Measurements from ENCODE around the gene EIF5A. TPM values are rescaled to one million over a fixed set of nuclear protein-coding genes. Genes with fewer than 3 reads are reported as not detected.

The EIF5A gene
- polyA plus RNA-seq, 1 donor (not counting 4 experiments of a cell fraction or from before 2014, with no cell fraction given): 948 TPM

DNA sequence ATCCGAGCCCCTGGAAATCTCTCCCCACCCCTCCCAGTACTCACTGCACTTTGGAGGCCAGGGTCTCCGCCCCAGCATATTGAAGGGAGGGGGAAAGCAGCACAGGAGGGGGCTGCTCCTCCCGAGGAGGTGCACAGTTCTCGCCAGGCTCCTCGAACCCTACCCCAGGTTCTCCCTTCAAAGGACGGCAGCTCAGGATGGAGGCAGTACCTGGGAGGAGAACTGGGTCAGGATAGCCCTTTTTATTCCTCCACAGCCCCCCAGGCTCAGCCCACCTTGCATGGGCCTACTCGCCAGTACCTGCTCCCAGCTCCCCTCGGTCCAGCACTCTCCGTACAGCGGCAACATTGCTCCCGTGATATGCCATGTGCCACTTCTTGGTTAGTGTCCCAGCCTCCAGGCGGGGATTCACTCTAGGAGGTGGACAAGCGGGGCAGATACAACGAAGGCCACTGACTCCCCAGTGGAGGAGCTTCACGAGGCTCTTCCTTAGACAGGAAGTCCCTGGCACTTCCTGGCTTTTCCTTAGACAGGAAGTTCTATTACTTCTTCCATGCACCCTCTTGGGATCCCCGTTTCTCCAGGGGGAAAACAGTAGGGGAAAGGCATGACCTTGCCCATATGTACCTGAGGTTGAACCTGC, 9.9 kb downstream of the EIF5A start:
- H3K9me3 ChIP-seq (ENCODE audit: control insufficient read depth, low read depth, low read length): no peaks in the 10 kb centered on the region
- H3K27ac ChIP-seq (ENCODE audit: control insufficient read depth, insufficient read depth, low read length): no peak overlapping the region
- H3K36me3 ChIP-seq (ENCODE audit: control insufficient read depth in 2 of 2, extremely low read depth in 1 of 2, insufficient read depth in 2 of 2, low read length in 2 of 2): peaks cover 31 to 61% of the 10 kb centered on the region in 2 experiments
- H3K27me3 ChIP-seq (ENCODE audit: control insufficient read depth, extremely low read depth, insufficient read depth, low read length): no peaks in the 10 kb centered on the region
- H3K4me3 ChIP-seq (ENCODE audit: control insufficient read depth in 2 of 3, extremely low read depth in 1 of 3, insufficient read depth in 2 of 3, low read depth in 1 of 3, low read length in 3 of 3): no peak overlapping the region
- H3K4me2 ChIP-seq (ENCODE audit: control insufficient read depth, extremely low read depth, insufficient read depth, low read depth, low read length): no peak overlapping the region
- FAIRE-seq: no peak
- peaks cover 19% of the 10 kb centered on the region for H3K79me2 ChIP-seq (ENCODE audit: control insufficient read depth, insufficient read depth, low read length)
- no peak overlapping the region for H3K9ac ChIP-seq (ENCODE audit: control insufficient read depth, extremely low read depth, insufficient read depth, low read length)
- H3K4me1 ChIP-seq (ENCODE audit: control insufficient read depth, extremely low read depth, insufficient read depth, low read length): peaks cover 27% of the 10 kb centered on the region
- H3K9me1 ChIP-seq (ENCODE audit: control insufficient read depth, extremely low read depth, insufficient read depth, low read length): peaks cover 8% of the 10 kb centered on the region
- no peak for DNase-seq (ENCODE audit: low read depth, low spot score)
- TF ChIP-seq, protein P1, sequence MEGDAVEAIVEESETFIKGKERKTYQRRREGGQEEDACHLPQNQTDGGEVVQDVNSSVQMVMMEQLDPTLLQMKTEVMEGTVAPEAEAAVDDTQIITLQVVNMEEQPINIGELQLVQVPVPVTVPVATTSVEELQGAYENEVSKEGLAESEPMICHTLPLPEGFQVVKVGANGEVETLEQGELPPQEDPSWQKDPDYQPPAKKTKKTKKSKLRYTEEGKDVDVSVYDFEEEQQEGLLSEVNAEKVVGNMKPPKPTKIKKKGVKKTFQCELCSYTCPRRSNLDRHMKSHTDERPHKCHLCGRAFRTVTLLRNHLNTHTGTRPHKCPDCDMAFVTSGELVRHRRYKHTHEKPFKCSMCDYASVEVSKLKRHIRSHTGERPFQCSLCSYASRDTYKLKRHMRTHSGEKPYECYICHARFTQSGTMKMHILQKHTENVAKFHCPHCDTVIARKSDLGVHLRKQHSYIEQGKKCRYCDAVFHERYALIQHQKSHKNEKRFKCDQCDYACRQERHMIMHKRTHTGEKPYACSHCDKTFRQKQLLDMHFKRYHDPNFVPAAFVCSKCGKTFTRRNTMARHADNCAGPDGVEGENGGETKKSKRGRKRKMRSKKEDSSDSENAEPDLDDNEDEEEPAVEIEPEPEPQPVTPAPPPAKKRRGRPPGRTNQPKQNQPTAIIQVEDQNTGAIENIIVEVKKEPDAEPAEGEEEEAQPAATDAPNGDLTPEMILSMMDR (optimal IDR thresholded peaks at IDR 0.05 in 1 of 3, IDR thresholded peaks at IDR 0.05 in 1 of 3, conservative IDR thresholded peaks at IDR 0.05 in 1 of 3; ENCODE audit: extremely low read depth in 1 of 3, insufficient read depth in 2 of 3, low read length in 3 of 3): no peak
- TF ChIP-seq EZH2 (IDR thresholded peaks at IDR 0.05; ENCODE audit: low read length): no peak
- peaks cover 18% of the 10 kb centered on the region for H4K20me1 ChIP-seq (ENCODE audit: control insufficient read depth, extremely low read depth, insufficient read depth, low read length)
- no peak overlapping the region for H2AFZ ChIP-seq (ENCODE audit: control insufficient read depth, low read length)
- dilution Hi-C loops (cut with MboI; ENCODE audit: extremely low pct_ligation_motif_present, low sequenced_read_pairs): no loop called here

DNA sequence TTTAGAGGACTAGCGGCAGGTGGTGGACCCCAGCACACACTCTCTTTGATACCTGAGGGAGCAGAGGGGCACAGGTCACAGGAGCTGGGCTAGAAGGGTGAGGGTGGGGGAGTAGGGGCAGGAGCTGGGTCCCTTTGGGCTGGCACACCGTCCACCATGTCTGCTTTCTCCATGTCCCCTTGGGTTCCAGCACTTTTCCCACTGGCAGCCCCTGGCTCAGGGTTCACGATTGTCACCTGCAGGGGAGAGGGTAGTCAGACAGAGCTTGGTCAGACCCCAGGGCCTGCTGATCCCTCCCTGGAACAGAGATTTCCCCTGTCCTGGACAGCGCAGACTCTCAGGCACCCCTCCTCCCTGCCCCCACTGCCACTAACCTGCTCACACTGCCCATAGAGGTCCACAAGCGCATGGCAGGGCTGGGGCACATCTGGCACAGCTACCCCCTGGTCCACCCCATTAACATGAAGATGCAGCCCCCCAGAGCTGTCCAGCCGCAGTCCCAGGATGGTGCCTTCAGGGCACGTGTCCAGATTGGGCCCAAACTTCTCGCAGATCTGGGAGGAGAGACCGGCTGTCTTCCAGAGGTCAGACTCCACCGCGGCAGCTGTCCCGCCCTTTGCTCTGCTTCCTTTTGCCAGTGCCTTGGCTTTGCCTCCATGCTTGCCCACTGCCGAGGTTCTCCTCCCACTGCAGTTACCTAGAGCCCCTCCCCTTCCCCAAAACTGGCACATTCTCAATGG, 10.9 kb downstream of the EIF5A start:
- peaks cover 8% of the 10 kb centered on the region for H4K20me1 ChIP-seq (ENCODE audit: control insufficient read depth, extremely low read depth, insufficient read depth, low read length)
- no peaks in the 10 kb centered on the region for H3K27me3 ChIP-seq (ENCODE audit: control insufficient read depth, extremely low read depth, insufficient read depth, low read length)
- peaks cover 8% of the 10 kb centered on the region for H3K9me1 ChIP-seq (ENCODE audit: control insufficient read depth, extremely low read depth, insufficient read depth, low read length)
- FAIRE-seq: no peak
- dilution Hi-C loops (cut with MboI; ENCODE audit: extremely low pct_ligation_motif_present, low sequenced_read_pairs): no loop called here
- no peak overlapping the region for H3K4me2 ChIP-seq (ENCODE audit: control insufficient read depth, extremely low read depth, insufficient read depth, low read depth, low read length)
- no peak overlapping the region for H3K4me3 ChIP-seq (ENCODE audit: control insufficient read depth in 2 of 3, extremely low read depth in 1 of 3, insufficient read depth in 2 of 3, low read depth in 1 of 3, low read length in 3 of 3)
- H3K9me3 ChIP-seq (ENCODE audit: control insufficient read depth, low read depth, low read length): no peaks in the 10 kb centered on the region
- no peak for DNase-seq (ENCODE audit: low read depth, low spot score)
- peaks cover 31 to 61% of the 10 kb centered on the region in 2 experiments for H3K36me3 ChIP-seq (ENCODE audit: control insufficient read depth in 2 of 2, extremely low read depth in 1 of 2, insufficient read depth in 2 of 2, low read length in 2 of 2)
- H3K27ac ChIP-seq (ENCODE audit: control insufficient read depth, insufficient read depth, low read length): no peak overlapping the region
- H3K9ac ChIP-seq (ENCODE audit: control insufficient read depth, extremely low read depth, insufficient read depth, low read length): no peak overlapping the region
- TF ChIP-seq EZH2 (IDR thresholded peaks at IDR 0.05; ENCODE audit: low read length): no peak
- TF ChIP-seq, protein P1 (optimal IDR thresholded peaks at IDR 0.05 in 1 of 3, IDR thresholded peaks at IDR 0.05 in 1 of 3, conservative IDR thresholded peaks at IDR 0.05 in 1 of 3; ENCODE audit: extremely low read depth in 1 of 3, insufficient read depth in 2 of 3, low read length in 3 of 3): no peak
- H2AFZ ChIP-seq (ENCODE audit: control insufficient read depth, low read length): no peak overlapping the region
- H3K79me2 ChIP-seq (ENCODE audit: control insufficient read depth, insufficient read depth, low read length): peaks cover 10% of the 10 kb centered on the region
- peaks cover 21% of the 10 kb centered on the region for H3K4me1 ChIP-seq (ENCODE audit: control insufficient read depth, extremely low read depth, insufficient read depth, low read length)

Data from keratinocyte (primary cell).